ENCODE results near the gene C1QTNF8. TPM values are rescaled to one million over a fixed set of nuclear protein-coding genes. Genes with fewer than 3 reads are reported as not detected.

Gene C1QTNF8
- total RNA-seq, 1 experiment from 2014 or later: not detected

- Histone ChIP-seq H3K18ac (ENCODE audit: insufficient read length, low read depth, low read length) (no peak overlapping the region), H3K79me2 (ENCODE audit: insufficient read depth, low read length) (no peaks in the 10 kb centered on the region), H3K4me1 (ENCODE audit: insufficient read depth, low read length) (no peaks in the 10 kb centered on the region), H3K4me2 (ENCODE audit: insufficient read depth, insufficient read length, low read length) (no peak overlapping the region), H3K27me3 (ENCODE audit: insufficient read depth, low read length) (no peaks in the 10 kb centered on the region), H2BK15ac (ENCODE audit: low read depth, low read length) (no peak overlapping the region), H3K9me3 (ENCODE audit: control insufficient read depth, low read depth, low read length) (no peaks in the 10 kb centered on the region), H3K4ac (ENCODE audit: low read depth, low read length) (no peak overlapping the region), H3K9ac (ENCODE audit: extremely low read depth, insufficient read length, low read length) (no peak overlapping the region), H2BK120ac (ENCODE audit: low read depth, low read length, poor library complexity, severe bottlenecking) (no peak overlapping the region), H2BK5ac (ENCODE audit: insufficient read length, low read length) (no peak overlapping the region), H3K79me1 (ENCODE audit: insufficient read depth, low read depth, low read length, poor library complexity, severe bottlenecking) (no peaks in the 10 kb centered on the region), H3K23me2 (ENCODE audit: insufficient read length, low read depth, low read length, poor library complexity, severe bottlenecking) (no peaks in the 10 kb centered on the region), H4K8ac (replicated peaks; ENCODE audit: insufficient read length, low read depth, low read length) (no peak overlapping the region), H4K5ac (ENCODE audit: insufficient read length, low read depth, low read length) (no peak overlapping the region), H2BK12ac (ENCODE audit: insufficient read length, low read depth, low read length) (no peak overlapping the region), H4K20me1 (ENCODE audit: control insufficient read depth, insufficient read depth, insufficient read length) (no peaks in the 10 kb centered on the region), H4K91ac (ENCODE audit: insufficient read length, low read depth, low read length) (no peak overlapping the region), H3K27ac (ENCODE audit: insufficient read length, low read depth, low read length) (no peak overlapping the region), H3K56ac (ENCODE audit: insufficient read length, low read depth, low read length) (no peak overlapping the region), H3K23ac (ENCODE audit: insufficient read length, low read depth, low read length) (no peak overlapping the region), H2AFZ (ENCODE audit: low read length) (no peak overlapping the region), H3T11ph (ENCODE audit: low read length) (no peak overlapping the region), H2AK5ac (ENCODE audit: insufficient read length, low read length) (no peak overlapping the region), H3K14ac (ENCODE audit: insufficient read depth, low read length) (no peak overlapping the region; the same call in 1 of the 2 replicates), H2BK20ac (ENCODE audit: low read depth, low read length, poor library complexity, severe bottlenecking) (no peak overlapping the region)
- Mint-ChIP-seq H3K9me3 (no peaks in the 10 kb centered on the region), H3K4me3 (no peak overlapping the region), H3K27me3 (ENCODE audit: low read depth) (peaks cover 7% of the 10 kb centered on the region), H3K4me1 (peaks cover 3 to 12% of the 10 kb centered on the region in 2 experiments; a peak in 3 of 4 replicates), H3K27ac (no peak overlapping the region; a peak in 1 of 7 replicates), H3K36me3 (ENCODE audit: insufficient read depth in 1 of 3, low read depth in 3 of 3) (no peaks in the 10 kb centered on the region; a peak in 1 of 7 replicates)
- DNase-seq: no peak
- WGBS (ENCODE audit: extremely low coverage, insufficient read length, low lambda C conversion rate): no CpG with 5 or more reads among the region's 55 CpGs
- no peak for TF ChIP-seq CTCF (conservative IDR thresholded peaks at IDR 0.05)
Measured at GRCh38 chr16:1065469-1066128, 30.4 kb downstream of the C1QTNF8 start.
